Measurements from ENCODE around the gene LIMS2. TPM values are rescaled to one million over a fixed set of nuclear protein-coding genes. Genes with fewer than 3 reads are reported as not detected.

LIMS2 gene
- total RNA-seq, 1 donor from 2014 or later, result 5.7 TPM

GRCh38 chr2:127678531-127678930, 3.2 kb upstream of the LIMS2 start:
- Histone ChIP-seq H3K4me1 (ENCODE audit: control insufficient read depth in 3 of 3, insufficient read depth in 3 of 3, low read length in 3 of 3) (peaks cover 17 to 37% (median 25%) of the 10 kb centered on the region in 3 donors), H3K36me3 (ENCODE audit: control insufficient read depth in 3 of 3, insufficient read depth in 3 of 3, low read length in 3 of 3) (no peaks in the 10 kb centered on the region), H3K4me3 (ENCODE audit: low read length in 3 of 3) (no peak overlapping the region), H3K9ac (ENCODE audit: low read depth in 1 of 3, low read length in 3 of 3) (no peak overlapping the region), H3K9me3 (ENCODE audit: control insufficient read depth in 3 of 3, low read length in 3 of 3) (no peaks in the 10 kb centered on the region), H3K27ac (ENCODE audit: low read depth, low read length) (no peak overlapping the region), H3K27me3 (ENCODE audit: control insufficient read depth in 3 of 3, insufficient read depth in 3 of 3, low read length in 3 of 3) (peaks cover 0 to 38% (median 27%) of the 10 kb centered on the region in 3 donors)

- Histone ChIP-seq H3K27ac (ENCODE audit: low read depth, low read length) (no peak overlapping the region), H3K36me3 (ENCODE audit: control insufficient read depth in 3 of 3, insufficient read depth in 3 of 3, low read length in 3 of 3) (no peaks in the 10 kb centered on the region), H3K9me3 (ENCODE audit: control insufficient read depth in 3 of 3, low read length in 3 of 3) (no peaks in the 10 kb centered on the region), H3K27me3 (ENCODE audit: control insufficient read depth in 3 of 3, insufficient read depth in 3 of 3, low read length in 3 of 3) (peaks cover 0 to 42% (median 29%) of the 10 kb centered on the region in 3 donors), H3K4me3 (ENCODE audit: low read length in 3 of 3) (peak overlapping the region in 1 of 3 donors; percentile 6), H3K4me1 (ENCODE audit: control insufficient read depth in 3 of 3, insufficient read depth in 3 of 3, low read length in 3 of 3) (peaks cover 27 to 42% (median 33%) of the 10 kb centered on the region in 3 donors), H3K9ac (ENCODE audit: low read depth in 1 of 3, low read length in 3 of 3) (no peak overlapping the region)
Observed at GRCh38 chr2:127676906-127677305, 1.6 kb upstream of the LIMS2 start.

- Histone ChIP-seq H3K4me3 (ENCODE audit: low read length in 3 of 3) (peak overlapping the region; percentile 64 to 72 (median 72)), H3K9ac (ENCODE audit: low read depth in 1 of 3, low read length in 3 of 3) (peak overlapping the region; percentile 45 to 81 (median 74)), H3K27ac (ENCODE audit: low read depth, low read length) (peak overlapping the region; percentile 50), H3K4me1 (ENCODE audit: control insufficient read depth in 3 of 3, insufficient read depth in 3 of 3, low read length in 3 of 3) (peaks cover 25 to 35% (median 27%) of the 10 kb centered on the region in 3 donors), H3K27me3 (ENCODE audit: control insufficient read depth in 3 of 3, insufficient read depth in 3 of 3, low read length in 3 of 3) (peaks cover 0 to 38% (median 32%) of the 10 kb centered on the region in 3 donors), H3K9me3 (ENCODE audit: control insufficient read depth in 3 of 3, low read length in 3 of 3) (no peaks in the 10 kb centered on the region), H3K36me3 (ENCODE audit: control insufficient read depth in 3 of 3, insufficient read depth in 3 of 3, low read length in 3 of 3) (no peaks in the 10 kb centered on the region)
Observed at GRCh38 chr2:127674241-127675209, 805 bp downstream of the LIMS2 start.

- Histone ChIP-seq H3K27me3 (ENCODE audit: control insufficient read depth in 3 of 3, insufficient read depth in 3 of 3, low read length in 3 of 3) (peaks cover 0 to 34% (median 30%) of the 10 kb centered on the region in 3 donors), H3K9me3 (ENCODE audit: control insufficient read depth in 3 of 3, low read length in 3 of 3) (no peaks in the 10 kb centered on the region), H3K36me3 (ENCODE audit: control insufficient read depth in 3 of 3, insufficient read depth in 3 of 3, low read length in 3 of 3) (no peaks in the 10 kb centered on the region), H3K4me1 (ENCODE audit: control insufficient read depth in 3 of 3, insufficient read depth in 3 of 3, low read length in 3 of 3) (peaks cover 25 to 29% (median 27%) of the 10 kb centered on the region in 3 donors), H3K27ac (ENCODE audit: low read depth, low read length) (peak overlapping the region; percentile 50), H3K4me3 (ENCODE audit: low read length in 3 of 3) (peak overlapping the region; percentile 64 to 72 (median 72)), H3K9ac (ENCODE audit: low read depth in 1 of 3, low read length in 3 of 3) (peak overlapping the region; percentile 45 to 81 (median 66))
Observed at GRCh38 chr2:127673291-127674069, 1.9 kb downstream of the LIMS2 start.

- H3K4me3 ChIP-seq (ENCODE audit: low read length in 3 of 3), result peak overlapping the region; percentile 36 to 72 (median 54)
- H3K36me3 ChIP-seq (ENCODE audit: control insufficient read depth in 3 of 3, insufficient read depth in 3 of 3, low read length in 3 of 3), result no peaks in the 10 kb centered on the region
- H3K4me1 ChIP-seq (ENCODE audit: control insufficient read depth in 3 of 3, insufficient read depth in 3 of 3, low read length in 3 of 3), result peaks cover 25 to 29% (median 27%) of the 10 kb centered on the region in 3 donors
- H3K27ac ChIP-seq (ENCODE audit: low read depth, low read length), result peak overlapping the region; percentile 42
- H3K27me3 ChIP-seq (ENCODE audit: control insufficient read depth in 3 of 3, insufficient read depth in 3 of 3, low read length in 3 of 3), result peaks cover 0 to 30% (median 29%) of the 10 kb centered on the region in 3 donors
- H3K9me3 ChIP-seq (ENCODE audit: control insufficient read depth in 3 of 3, low read length in 3 of 3), result no peaks in the 10 kb centered on the region
- peak overlapping the region in 2 of 3 donors; percentile 66 to 81 for H3K9ac ChIP-seq (ENCODE audit: low read depth in 1 of 3, low read length in 3 of 3)
Observed at GRCh38 chr2:127672341-127673224, 2.7 kb downstream of the LIMS2 start.

- Histone ChIP-seq H3K9ac (ENCODE audit: low read depth in 1 of 3, low read length in 3 of 3) (peak overlapping the region in 1 of 3 donors; percentile 16), H3K4me1 (ENCODE audit: control insufficient read depth in 3 of 3, insufficient read depth in 3 of 3, low read length in 3 of 3) (peaks cover 22 to 26% (median 24%) of the 10 kb centered on the region in 3 donors), H3K27ac (ENCODE audit: low read depth, low read length) (peak overlapping the region; percentile 42), H3K4me3 (ENCODE audit: low read length in 3 of 3) (peak overlapping the region in 1 of 3 donors; percentile 41), H3K36me3 (ENCODE audit: control insufficient read depth in 3 of 3, insufficient read depth in 3 of 3, low read length in 3 of 3) (no peaks in the 10 kb centered on the region), H3K9me3 (ENCODE audit: control insufficient read depth in 3 of 3, low read length in 3 of 3) (no peaks in the 10 kb centered on the region), H3K27me3 (ENCODE audit: control insufficient read depth in 3 of 3, insufficient read depth in 3 of 3, low read length in 3 of 3) (peaks cover 0 to 27% (median 22%) of the 10 kb centered on the region in 3 donors)
Observed at GRCh38 chr2:127671557-127672302, 3.6 kb downstream of the LIMS2 start.

GRCh38 chr2:127670957-127671290, 4.4 kb downstream of the LIMS2 start:
- Histone ChIP-seq H3K27ac (ENCODE audit: low read depth, low read length) (no peak overlapping the region), H3K36me3 (ENCODE audit: control insufficient read depth in 3 of 3, insufficient read depth in 3 of 3, low read length in 3 of 3) (no peaks in the 10 kb centered on the region), H3K4me1 (ENCODE audit: control insufficient read depth in 3 of 3, insufficient read depth in 3 of 3, low read length in 3 of 3) (peaks cover 18 to 21% (median 18%) of the 10 kb centered on the region in 3 donors), H3K27me3 (ENCODE audit: control insufficient read depth in 3 of 3, insufficient read depth in 3 of 3, low read length in 3 of 3) (peaks cover 0 to 19% (median 17%) of the 10 kb centered on the region in 3 donors), H3K9me3 (ENCODE audit: control insufficient read depth in 3 of 3, low read length in 3 of 3) (no peaks in the 10 kb centered on the region), H3K9ac (ENCODE audit: low read depth in 1 of 3, low read length in 3 of 3) (no peak overlapping the region), H3K4me3 (ENCODE audit: low read length in 3 of 3) (no peak overlapping the region)

GRCh38 chr2:127670055-127670956, 5.0 kb downstream of the LIMS2 start:
- Histone ChIP-seq H3K9me3 (ENCODE audit: control insufficient read depth in 3 of 3, low read length in 3 of 3) (no peaks in the 10 kb centered on the region), H3K36me3 (ENCODE audit: control insufficient read depth in 3 of 3, insufficient read depth in 3 of 3, low read length in 3 of 3) (no peaks in the 10 kb centered on the region), H3K27me3 (ENCODE audit: control insufficient read depth in 3 of 3, insufficient read depth in 3 of 3, low read length in 3 of 3) (peaks cover 0 to 22% (median 16%) of the 10 kb centered on the region in 3 donors), H3K4me3 (ENCODE audit: low read length in 3 of 3) (no peak overlapping the region), H3K9ac (ENCODE audit: low read depth in 1 of 3, low read length in 3 of 3) (no peak overlapping the region), H3K27ac (ENCODE audit: low read depth, low read length) (no peak overlapping the region), H3K4me1 (ENCODE audit: control insufficient read depth in 3 of 3, insufficient read depth in 3 of 3, low read length in 3 of 3) (peaks cover 14 to 16% (median 15%) of the 10 kb centered on the region in 3 donors)
